Omental fat pad (tissue), 4 donors: ENCODE results near the gene PIP5K1B. TPM values are rescaled to one million over a fixed set of nuclear protein-coding genes. Genes with fewer than 3 reads are reported as not detected.

Experiments used
- ATAC-seq: fragments of 150-250 bp; one replicate; pipeline ENCODE4 v1.9.1; 2016; ENCODE audit warnings: mild to moderate bottlenecking, moderate library complexity; ENCODE audit not compliant: low FRiP score
- DNase-seq: peaks from one replicate; pipeline ENCODE4 v3.0.0-alpha.2; 2019; ENCODE audit warnings: low spot score
- total RNA-seq, 4 donors: library from RNA; depleted of rRNA; stranded (reverse); fragments of >200 nt; gene quantifications; one replicate each; pipeline ENCODE4 v1.1.0, GENCODE V29; 2016
- TF ChIP-seq, protein P1 (sequence below), 3 donors: fragments of 450-650 bp; IDR thresholded peaks; one replicate each; pipeline ENCODE4 v1.5.1; 2016 to 2017; ENCODE audit warnings: antibody characterized with exemption in 3 of 3, mild to moderate bottlenecking in 3 of 3, moderate library complexity in 2 of 3

Gene PIP5K1B
- total RNA-seq, 4 donors from 2014 or later: 1.9 to 14.3 (median 3.2) TPM

DNA sequence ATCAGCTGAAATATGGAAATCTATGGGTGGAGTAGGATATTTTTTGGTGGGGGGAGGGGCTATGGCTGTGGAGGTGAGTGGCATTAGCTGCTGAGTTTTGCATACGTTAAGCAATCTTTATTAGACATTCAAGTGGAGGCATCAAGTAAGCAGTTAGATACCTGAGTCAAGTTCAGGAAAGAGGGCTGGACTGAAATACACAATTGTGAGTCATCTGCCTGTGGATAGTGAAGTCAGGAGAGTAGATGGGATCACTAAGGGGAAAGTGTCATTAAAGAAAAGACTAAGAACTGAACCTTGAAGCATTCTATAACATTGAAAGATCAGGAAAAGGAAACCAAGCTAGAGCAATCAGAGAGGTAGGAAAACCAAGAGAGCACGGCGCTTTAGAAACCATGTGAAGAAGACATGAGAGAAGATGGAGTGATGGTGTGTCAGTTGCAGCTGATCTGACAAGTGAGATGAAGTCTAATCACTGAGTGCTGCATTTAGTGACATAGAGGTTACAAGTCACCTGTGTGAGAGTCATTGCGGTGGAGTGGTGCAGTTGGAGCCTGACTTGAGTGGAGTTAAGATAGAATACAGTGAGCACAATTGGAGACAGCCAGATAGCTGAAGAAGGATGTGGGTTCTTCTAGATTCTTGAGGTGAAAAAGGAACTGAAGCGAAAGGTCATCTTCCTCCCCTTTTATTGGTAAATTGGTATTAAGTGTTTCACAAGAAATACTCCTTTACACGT is 88.7 kb downstream of the PIP5K1B start:
- TF ChIP-seq, protein P1, sequence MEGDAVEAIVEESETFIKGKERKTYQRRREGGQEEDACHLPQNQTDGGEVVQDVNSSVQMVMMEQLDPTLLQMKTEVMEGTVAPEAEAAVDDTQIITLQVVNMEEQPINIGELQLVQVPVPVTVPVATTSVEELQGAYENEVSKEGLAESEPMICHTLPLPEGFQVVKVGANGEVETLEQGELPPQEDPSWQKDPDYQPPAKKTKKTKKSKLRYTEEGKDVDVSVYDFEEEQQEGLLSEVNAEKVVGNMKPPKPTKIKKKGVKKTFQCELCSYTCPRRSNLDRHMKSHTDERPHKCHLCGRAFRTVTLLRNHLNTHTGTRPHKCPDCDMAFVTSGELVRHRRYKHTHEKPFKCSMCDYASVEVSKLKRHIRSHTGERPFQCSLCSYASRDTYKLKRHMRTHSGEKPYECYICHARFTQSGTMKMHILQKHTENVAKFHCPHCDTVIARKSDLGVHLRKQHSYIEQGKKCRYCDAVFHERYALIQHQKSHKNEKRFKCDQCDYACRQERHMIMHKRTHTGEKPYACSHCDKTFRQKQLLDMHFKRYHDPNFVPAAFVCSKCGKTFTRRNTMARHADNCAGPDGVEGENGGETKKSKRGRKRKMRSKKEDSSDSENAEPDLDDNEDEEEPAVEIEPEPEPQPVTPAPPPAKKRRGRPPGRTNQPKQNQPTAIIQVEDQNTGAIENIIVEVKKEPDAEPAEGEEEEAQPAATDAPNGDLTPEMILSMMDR (IDR thresholded peaks at IDR 0.05): no peak
- ATAC-seq (no peak), DNase-seq (no peak)

DNA sequence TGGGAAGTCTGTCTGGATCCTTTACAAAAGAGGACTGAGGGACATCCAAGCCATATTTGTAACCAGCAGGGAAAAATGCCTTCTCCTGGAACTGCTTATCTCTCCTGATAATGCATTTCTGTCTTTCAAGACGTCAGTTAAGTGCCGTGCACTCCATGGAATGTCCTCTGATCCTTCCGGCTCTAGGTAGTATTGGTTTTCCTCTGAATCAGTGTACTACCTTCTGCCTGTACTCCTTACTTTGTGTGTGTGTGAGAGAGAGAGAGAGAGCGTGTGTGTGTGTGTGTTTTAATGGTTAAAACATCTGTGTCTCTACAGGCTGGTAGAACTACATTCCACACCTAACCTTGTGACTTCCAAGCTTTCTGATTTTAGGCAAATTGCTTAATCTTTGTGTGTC is 89.9 kb downstream of the PIP5K1B start:
- ATAC-seq (no peak), DNase-seq (no peak)
- TF ChIP-seq, protein P1 (IDR thresholded peaks at IDR 0.05): no peak

- no peak for DNase-seq
- TF ChIP-seq, protein P1 (IDR thresholded peaks at IDR 0.05): no peak
- ATAC-seq: no peak
Measured at GRCh38 chr9:68795411-68795810, 90.4 kb downstream of the PIP5K1B start.

DNA sequence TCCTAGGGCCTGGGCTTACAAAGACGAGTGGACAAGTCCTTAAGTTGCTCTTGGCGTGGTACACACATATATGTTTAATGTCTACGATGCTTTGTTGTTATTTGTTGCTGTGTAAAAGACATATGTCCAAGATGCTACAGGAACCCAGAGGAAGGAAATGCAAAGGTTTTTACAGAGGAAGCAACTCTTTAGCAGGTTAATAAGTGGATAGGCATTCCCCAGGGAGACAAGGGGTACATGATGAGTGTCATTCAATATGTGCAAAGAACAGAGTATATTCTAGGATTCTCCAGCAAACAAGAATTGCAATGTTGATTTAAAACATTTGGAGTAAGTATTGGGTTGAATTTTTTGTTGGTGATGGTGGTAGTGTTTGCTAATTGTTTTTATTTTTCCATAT is 92.1 kb downstream of the PIP5K1B start:
- DNase-seq (no peak), ATAC-seq (no peak)
- TF ChIP-seq, protein P1 (IDR thresholded peaks at IDR 0.05): no peak

DNA sequence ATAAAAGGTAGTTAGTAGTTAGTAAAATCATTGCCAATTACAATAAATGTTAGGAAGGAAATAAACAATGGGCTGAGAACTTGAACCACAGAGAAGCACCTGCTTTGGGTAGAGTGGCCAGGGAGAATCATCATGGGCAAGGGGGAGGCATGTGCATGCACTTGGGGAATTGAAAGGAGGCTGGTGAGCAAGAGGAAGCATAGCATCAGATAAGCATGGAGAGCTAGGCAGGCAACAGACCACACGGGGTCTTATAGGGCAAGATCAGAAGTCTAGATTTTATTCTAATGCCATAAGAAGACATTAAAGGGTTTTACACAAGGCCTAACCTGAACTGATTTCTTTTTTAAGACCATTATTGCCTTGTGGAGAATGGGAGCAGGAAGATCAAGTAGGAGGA is 93.4 kb downstream of the PIP5K1B start:
- no peak for ATAC-seq
- DNase-seq: no peak
- TF ChIP-seq, protein P1 (IDR thresholded peaks at IDR 0.05): no peak

- TF ChIP-seq, protein P1 (IDR thresholded peaks at IDR 0.05): no peak
- DNase-seq: no peak
- ATAC-seq: no peak
Measured at GRCh38 chr9:68800836-68801235, 95.8 kb downstream of the PIP5K1B start.

- no peak for ATAC-seq
- DNase-seq: no peak
- TF ChIP-seq, protein P1 (IDR thresholded peaks at IDR 0.05): no peak
Measured at GRCh38 chr9:68802525-68803015, 97.5 kb downstream of the PIP5K1B start.
